HG03521 (cell line): ENCODE results near the gene LDB3.
A peak's percentile ranks its signal among the peaks of the same experiment; 100 is the strongest.
"Not testable (repeated sequence)": the region's sequence is repeated elsewhere in the genome, so short reads cannot be mapped to it uniquely, and the experiment has no call there.

Experiments used
- ATAC-seq: cut with Tn5 transposase; IDR thresholded peaks from one replicate; pipeline ENCODE4 v1.9.1; 2021; ENCODE audit warnings: mild to moderate bottlenecking, moderate library complexity; ENCODE audit not compliant: unreplicated experiment

The LDB3 gene

GRCh38 chr10:86726677-86726999 lies 58.3 kb downstream of the LDB3 start:
- no peak for ATAC-seq

GRCh38 chr10:86727470-86727869 lies 59.2 kb downstream of the LDB3 start:
- no peak for ATAC-seq

GRCh38 chr10:86728056-86728455 lies 59.7 kb downstream of the LDB3 start:
- ATAC-seq = no peak

GRCh38 chr10:86729677-86730076 lies 61.4 kb downstream of the LDB3 start:
- ATAC-seq = no peak

- ATAC-seq = no peak
Observed at GRCh38 chr10:86730227-86730626, 61.9 kb downstream of the LDB3 start.

GRCh38 chr10:86732771-86733170 lies 64.5 kb downstream of the LDB3 start:
- no peak for ATAC-seq

- ATAC-seq = no peak
Observed at GRCh38 chr10:86733260-86733671, 65.0 kb downstream of the LDB3 start.

GRCh38 chr10:86734207-86734988 lies 66.1 kb downstream of the LDB3 start:
- no peak for ATAC-seq

- not testable (repeated sequence) for ATAC-seq
Observed at GRCh38 chr10:86735278-86735677, 67.0 kb downstream of the LDB3 start.

- ATAC-seq = no peak
Observed at GRCh38 chr10:86742230-86742629, 73.9 kb downstream of the LDB3 start.

GRCh38 chr10:86744067-86744725 lies 75.9 kb downstream of the LDB3 start:
- ATAC-seq = no peak

- ATAC-seq = no peak
Observed at GRCh38 chr10:86747796-86748581, 79.7 kb downstream of the LDB3 start.

- no peak for ATAC-seq
Observed at GRCh38 chr10:86749854-86750253, 81.5 kb downstream of the LDB3 start.

- ATAC-seq = no peak
Observed at GRCh38 chr10:86751477-86751876, 83.2 kb downstream of the LDB3 start.

GRCh38 chr10:86752311-86752710 lies 84.0 kb downstream of the LDB3 start:
- no peak for ATAC-seq

- no peak for ATAC-seq
Observed at GRCh38 chr10:86753051-86753450, 84.7 kb downstream of the LDB3 start.

- no peak for ATAC-seq
Observed at GRCh38 chr10:86753638-86754434, 85.5 kb downstream of the LDB3 start.

GRCh38 chr10:86755454-86755739 lies 87.1 kb downstream of the LDB3 start:
- ATAC-seq = no peak

GRCh38 chr10:86755740-86756510 lies 87.6 kb downstream of the LDB3 start:
- ATAC-seq = peak; percentile 85

- peak; percentile 31 for ATAC-seq
Observed at GRCh38 chr10:86756511-86757112, 88.3 kb downstream of the LDB3 start, which contains the start of gene BMPR1A. BMPR1A (plus strand) TSS chr10:86756619; CDS start chr10:86876019, 119,400 bp downstream.
